ENCODE data around the gene DCAF11. TPM values are rescaled to one million over a fixed set of nuclear protein-coding genes. Genes with fewer than 3 reads are reported as not detected.

Gene DCAF11
- total and polyA plus RNA-seq, 2 of the 13 experiments (the other 11 are each of a cell fraction or from before 2014, with no cell fraction given) = 150 to 257 TPM

GRCh38 chr14:24102357-24103048 lies 12.1 kb upstream of the DCAF11 start:
- Histone ChIP-seq H3K4me2 (ENCODE audit: low read depth, low read length) (no peak overlapping the region), H2AFZ (ENCODE audit: low read length) (no peak overlapping the region), H3K9me3 (ENCODE audit: low read length) (no peaks in the 10 kb centered on the region; the same call in 1 of the 2 replicates), H3K9ac (ENCODE audit: insufficient read depth, low read depth, low read length) (no peak overlapping the region), H3K4me1 (ENCODE audit: insufficient read depth, low read length) (peaks cover 47% of the 10 kb centered on the region), H3K36me3 (replicated peaks in 1 of 2; ENCODE audit: control insufficient read depth in 1 of 2, insufficient read depth in 2 of 2, low read length in 2 of 2) (peaks cover 40 to 57% of the 10 kb centered on the region in 2 experiments), H3K27ac (ENCODE audit: extremely low read length, insufficient read depth, low read length) (no peak overlapping the region), H4K20me1 (ENCODE audit: insufficient read depth, low read length) (no peaks in the 10 kb centered on the region), H3K4me3 (replicated peaks in 1 of 3; ENCODE audit: insufficient read depth in 1 of 3, low read depth in 2 of 3, low read length in 3 of 3) (no peak overlapping the region), H3K79me2 (ENCODE audit: insufficient read depth, low read length) (peaks cover 3% of the 10 kb centered on the region), H3K27me3 (ENCODE audit: control insufficient read depth in 1 of 2, insufficient read depth in 2 of 2, low read length in 2 of 2) (no peaks in the 10 kb centered on the region)
- ATAC-seq = no peak
- ChIA-PET CTCF (ENCODE audit: low intra/inter-chr PET ratio, low total read pairs) (no interaction called here), POLR2A (interaction anchor here (0.6 to 14.4 kb wide), 10 partner anchors 4 to 341 kb away, joined by 3 to 594 read pairs (median 6); partner anchors contain the start of genes DCAF11, EMC9, IRF9 and NRL)
- TSS peak; percentile 2 for BruUV-seq (replicated peaks)
- FAIRE-seq = no peak
- no peak for DNase-seq (ENCODE audit: low spot score)
- intact Hi-C loops (cut with micrococcal nuclease; ENCODE audit: unreplicated experiment) (no loop called here), in situ Hi-C loops (cut with HindIII; ENCODE audit: extremely low pct_ligation_motif_present, low pct_unique_long_range_greater_than_20kb) (loop anchor here (25.0 kb wide), 1 partner anchor 1515 kb away; the partner anchor contains the start of genes ABHD4 and DAD1)
- WGBS (ENCODE audit: low lambda C conversion rate) = 95% methylated on average over 7 of the region's 7 CpGs
- TF ChIP-seq TBX2 (CRISPR knock-in tag; IDR thresholded peaks at IDR 0.05; ENCODE audit: borderline replicate concordance) (peak; percentile 38; the same call in 1 of the 2 replicates), MAFK (conservative IDR thresholded peaks at IDR 0.05 in 1 of 2, IDR thresholded peaks at IDR 0.05 in 1 of 2; ENCODE audit: low read length in 2 of 2) (peak in 1 of 2 experiments; percentile 23; a peak in 1 of 4 replicates), NFKB2 (CRISPR knock-in tag; IDR thresholded peaks at IDR 0.05; ENCODE audit: borderline replicate concordance) (no peak), SALL1 (CRISPR knock-in tag; IDR thresholded peaks at IDR 0.05) (peak; percentile 25; the same call in 1 of the 2 replicates), EED (CRISPR knock-in tag; IDR thresholded peaks at IDR 0.05) (peak; percentile 49; the same call in 1 of the 2 replicates), ZNF788 (CRISPR knock-in tag; IDR thresholded peaks at IDR 0.05; ENCODE audit: borderline replicate concordance) (0 out of 2 replicates have a peak, but pooled peaks have one; percentile 49), ZNF274 (CRISPR knock-in tag; IDR thresholded peaks at IDR 0.05) (0 out of 2 replicates have a peak, but pooled peaks have one; percentile 51), ZNF598 (CRISPR knock-in tag; IDR thresholded peaks at IDR 0.05; ENCODE audit: borderline replicate concordance) (peak; percentile 36; the same call in 1 of the 2 replicates), AKAP8 (CRISPR knock-in tag; IDR thresholded peaks at IDR 0.05) (no peak), CCAR2 (optimal IDR thresholded peaks at IDR 0.05; ENCODE audit: low read depth, low read length) (peak; percentile 36), POLR2G (IDR thresholded peaks at IDR 0.05; ENCODE audit: low read depth, low read length) (peak; percentile 62; the same call in 1 of the 2 replicates), REPIN1 (CRISPR knock-in tag; IDR thresholded peaks at IDR 0.05; ENCODE audit: borderline replicate concordance, low read depth) (peak; percentile 1; the same call in 1 of the 2 replicates), ZNF768 (CRISPR knock-in tag; IDR thresholded peaks at IDR 0.05) (no peak; the same call in 1 of the 2 replicates), ZNF547 (CRISPR knock-in tag; IDR thresholded peaks at IDR 0.05) (peak; percentile 64; the same call in 1 of the 2 replicates), TEAD2 (CRISPR knock-in tag; IDR thresholded peaks at IDR 0.05) (peak; percentile 11; the same call in 1 of the 2 replicates), ZNF605 (CRISPR knock-in tag; IDR thresholded peaks at IDR 0.05) (0 out of 2 replicates have a peak, but pooled peaks have one; percentile 14), PCBP2 (optimal IDR thresholded peaks at IDR 0.05; ENCODE audit: low read depth, low read length, poor library complexity, severe bottlenecking) (peak; percentile 13), JUN (CRISPR knock-in tag; IDR thresholded peaks at IDR 0.05) (0 out of 2 replicates have a peak, but pooled peaks have one; percentile 44), MXD4 (CRISPR knock-in tag; IDR thresholded peaks at IDR 0.05) (no peak), ZNF883 (CRISPR knock-in tag; IDR thresholded peaks at IDR 0.05; ENCODE audit: not compliant biosample characterization) (peak; percentile 55), RBM22 (optimal IDR thresholded peaks at IDR 0.05; ENCODE audit: low read length) (peak; percentile 91), HIVEP1 (CRISPR knock-in tag; IDR thresholded peaks at IDR 0.05) (no peak)
- TF ChIP-seq, protein P1, sequence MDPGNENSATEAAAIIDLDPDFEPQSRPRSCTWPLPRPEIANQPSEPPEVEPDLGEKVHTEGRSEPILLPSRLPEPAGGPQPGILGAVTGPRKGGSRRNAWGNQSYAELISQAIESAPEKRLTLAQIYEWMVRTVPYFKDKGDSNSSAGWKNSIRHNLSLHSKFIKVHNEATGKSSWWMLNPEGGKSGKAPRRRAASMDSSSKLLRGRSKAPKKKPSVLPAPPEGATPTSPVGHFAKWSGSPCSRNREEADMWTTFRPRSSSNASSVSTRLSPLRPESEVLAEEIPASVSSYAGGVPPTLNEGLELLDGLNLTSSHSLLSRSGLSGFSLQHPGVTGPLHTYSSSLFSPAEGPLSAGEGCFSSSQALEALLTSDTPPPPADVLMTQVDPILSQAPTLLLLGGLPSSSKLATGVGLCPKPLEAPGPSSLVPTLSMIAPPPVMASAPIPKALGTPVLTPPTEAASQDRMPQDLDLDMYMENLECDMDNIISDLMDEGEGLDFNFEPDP (CRISPR knock-in tag; conservative IDR thresholded peaks at IDR 0.05) = no peak
